ENCODE measurements around the gene YPEL1.

DNA sequence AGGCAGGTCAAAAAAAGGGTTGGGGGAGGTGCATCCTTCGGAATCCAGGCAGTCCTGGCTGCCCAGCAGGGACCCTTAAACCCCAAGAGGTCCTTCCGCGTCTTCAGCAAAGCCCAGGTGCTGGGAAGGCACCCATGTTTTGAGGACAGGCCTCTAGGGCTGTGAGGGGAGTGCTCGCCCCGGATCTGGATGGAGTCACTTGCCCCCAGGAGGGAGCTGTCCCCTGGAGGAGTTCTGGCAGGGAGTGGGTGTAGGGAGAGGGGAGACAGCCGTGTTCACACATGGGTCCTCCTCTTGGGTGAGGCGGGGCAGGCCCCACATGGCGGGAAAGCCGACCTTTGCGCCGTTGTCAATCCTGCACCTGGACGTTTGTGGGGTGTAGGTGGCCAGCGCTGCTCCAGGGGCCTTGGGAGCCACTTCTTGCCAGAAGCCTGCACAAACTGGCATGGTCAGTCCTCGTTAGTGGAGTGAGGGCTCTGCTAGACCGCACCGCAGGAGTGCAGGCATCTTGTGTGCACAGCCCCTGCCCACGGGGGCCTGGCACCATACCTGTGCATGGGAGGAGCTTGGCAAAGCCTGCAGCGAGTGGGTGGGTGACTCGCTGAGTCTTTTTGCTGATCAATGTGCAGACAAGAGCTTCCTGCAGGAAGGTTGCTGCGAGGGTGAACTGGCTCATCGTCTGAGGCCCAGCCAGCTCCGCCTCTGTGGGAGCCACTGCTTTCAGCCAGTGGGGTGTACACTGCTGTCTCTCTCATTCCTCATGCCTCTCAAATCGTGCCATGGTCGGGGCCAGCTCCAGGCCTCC is 53.8 kb downstream of the YPEL1 start:
- no peak for TF ChIP-seq POLR2A (IDR thresholded peaks at IDR 0.05; ENCODE audit: low read depth, low read length)
- no peak for TF ChIP-seq TAF1 (IDR thresholded peaks at IDR 0.05; ENCODE audit: low read depth, low read length)

Measured in GM12891 (cell line).